ENCODE results near the gene SIN3A. TPM values are rescaled to one million over a fixed set of nuclear protein-coding genes. Genes with fewer than 3 reads are reported as not detected.
"Not testable (repeated sequence)": the region's sequence is repeated elsewhere in the genome, so short reads cannot be mapped to it uniquely, and the experiment has no call there.

SIN3A gene
- total and polyA plus RNA-seq, 4 donors: 6.8 to 21.9 (median 13.3) TPM

DNA sequence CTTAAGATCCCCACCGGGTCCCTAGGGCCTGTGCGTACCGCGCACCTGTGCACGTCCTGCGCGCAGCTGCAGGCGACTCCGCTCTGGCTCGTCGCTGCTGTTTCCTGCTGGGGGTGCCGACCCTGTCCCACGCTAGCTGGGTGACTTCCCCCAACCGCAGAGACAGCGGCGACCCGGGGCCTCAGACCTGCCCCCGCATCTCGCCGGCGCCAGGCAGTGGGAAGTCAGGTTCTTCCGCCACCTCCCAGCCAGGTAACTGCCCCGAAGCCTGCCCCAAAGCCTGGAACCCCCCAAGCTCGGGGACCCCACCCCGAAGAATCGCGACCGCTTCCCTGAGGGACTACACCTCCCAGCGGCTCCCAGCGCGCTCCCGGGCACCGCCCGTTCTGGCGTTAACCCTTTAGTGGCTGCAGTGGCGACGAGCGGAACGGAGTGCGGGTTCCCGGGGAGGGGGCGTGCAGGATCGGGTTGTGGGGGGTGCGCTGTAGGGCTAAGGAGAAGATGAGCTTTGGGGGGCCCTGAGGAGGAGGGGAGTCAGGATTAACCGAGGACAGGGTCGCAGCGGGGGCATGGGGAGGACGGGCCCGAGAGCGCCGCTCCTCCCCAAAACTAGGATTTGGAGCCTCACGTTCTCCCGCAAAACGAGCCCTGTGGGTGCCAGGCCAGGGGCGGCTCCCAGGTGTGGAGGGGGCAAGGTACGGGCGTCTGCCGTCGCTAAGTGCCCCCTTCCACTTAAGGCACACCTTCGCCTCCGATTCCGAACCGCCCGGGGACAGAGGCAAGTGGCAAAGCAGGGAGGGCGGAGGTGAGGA is 104.1 kb downstream of the SIN3A start:
- TF ChIP-seq GABPA (IDR thresholded peaks at IDR 0.05 in 1 of 2, conservative IDR thresholded peaks at IDR 0.05 in 1 of 2) (peak in 1 of 2 donors; percentile 31), HNF4G (IDR thresholded peaks at IDR 0.05) (no peak), EGR1 (IDR thresholded peaks at IDR 0.05; ENCODE audit: low read depth in 2 of 2) (peak in 1 of 2 donors; percentile 14), YY1 (IDR thresholded peaks at IDR 0.05) (no peak), RXRA (IDR thresholded peaks at IDR 0.05) (peak in 1 of 2 donors; percentile 36)
- Histone ChIP-seq H3K4me3 (ENCODE audit: low read depth in 1 of 3, low read length in 3 of 3) (peak overlapping the region; percentile 85 to 95 (median 90)), H3K27me3 (ENCODE audit: control insufficient read depth in 4 of 4, insufficient read depth in 4 of 4, low read length in 3 of 4) (no peaks in the 10 kb centered on the region), H3K9me3 (ENCODE audit: control insufficient read depth in 4 of 4, low read length in 3 of 4) (no peaks in the 10 kb centered on the region), H3K9ac (ENCODE audit: low read depth in 1 of 2, low read length in 2 of 2) (peak overlapping the region; percentile 60 to 77), H3K27ac (ENCODE audit: low read depth in 1 of 2, low read length in 2 of 2) (peak overlapping the region; percentile 62 to 74), H3K36me3 (ENCODE audit: control insufficient read depth in 4 of 4, insufficient read depth in 3 of 4, low read depth in 1 of 4, low read length in 3 of 4) (peaks cover 0 to 4% (median 0%) of the 10 kb centered on the region in 4 donors), H3K4me1 (ENCODE audit: control insufficient read depth in 4 of 4, insufficient read depth in 4 of 4, low read length in 3 of 4) (peaks cover 3 to 20% (median 10%) of the 10 kb centered on the region in 4 donors)
- peak; percentile 64 for DNase-seq (ENCODE audit: low spot score)
- WGBS: under 1% methylated on average over 65 of the region's 65 CpGs

DNA sequence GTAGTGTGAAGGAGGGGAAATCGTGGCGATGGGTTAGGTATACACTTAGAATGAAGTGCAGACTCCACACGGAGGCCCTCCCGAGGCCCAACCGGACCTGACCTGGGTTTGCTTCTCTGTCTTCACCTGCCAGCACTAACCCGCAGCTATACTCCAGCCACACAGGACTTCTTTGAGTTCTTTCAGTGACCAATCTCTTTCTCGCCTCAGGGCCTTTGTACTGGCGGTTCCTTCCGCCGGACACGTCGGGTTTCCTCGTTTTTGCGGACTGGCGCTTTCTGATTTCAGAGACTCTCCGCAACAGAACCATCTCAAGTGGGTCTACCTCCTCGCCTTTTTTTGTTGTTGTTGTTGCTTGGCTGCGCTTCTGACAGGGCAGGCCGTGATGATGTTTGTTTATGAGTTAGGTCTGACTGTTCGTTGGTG is 104.7 kb downstream of the SIN3A start, which contains the start of gene NEIL1:
Gene NEIL1 (plus strand): TSS at position 244 of the 426 bp plus-strand sequence. CDS start 1,867 bp downstream, outside the sequence.
- no peak for DNase-seq (ENCODE audit: low spot score)

DNA sequence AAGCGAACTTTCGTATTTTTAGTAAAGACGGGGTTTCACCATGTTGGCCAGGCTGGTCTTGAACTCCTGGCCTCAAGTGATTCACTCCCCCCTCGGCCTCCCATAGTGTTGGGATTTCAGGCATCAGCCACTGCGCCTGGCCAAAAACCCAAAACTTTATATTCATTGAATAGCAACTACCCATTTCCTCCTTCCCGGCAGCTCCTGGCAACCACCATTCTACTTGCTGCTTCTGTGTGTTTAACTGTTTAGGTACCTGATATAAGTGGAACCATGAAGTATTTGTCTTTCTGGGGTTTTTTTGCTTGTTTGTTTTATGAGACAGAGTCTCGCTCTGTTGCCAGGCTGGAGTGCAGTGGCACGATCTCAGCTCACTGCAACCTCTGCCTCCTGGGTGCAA is 107.5 kb downstream of the SIN3A start:
- not testable (repeated sequence) for H3K27me3 ChIP-seq (ENCODE audit: control insufficient read depth in 4 of 4, insufficient read depth in 4 of 4, low read length in 3 of 4); H3K27ac ChIP-seq (ENCODE audit: low read depth in 1 of 2, low read length in 2 of 2); H3K36me3 ChIP-seq (ENCODE audit: control insufficient read depth in 4 of 4, insufficient read depth in 3 of 4, low read depth in 1 of 4, low read length in 3 of 4); H3K9ac ChIP-seq (ENCODE audit: low read depth in 1 of 2, low read length in 2 of 2); DNase-seq (ENCODE audit: low spot score); H3K9me3 ChIP-seq (ENCODE audit: control insufficient read depth in 4 of 4, low read length in 3 of 4); H3K4me3 ChIP-seq (ENCODE audit: low read depth in 1 of 3, low read length in 3 of 3)
- 62% methylated on average over 8 of the region's 8 CpGs for WGBS
- H3K4me1 ChIP-seq (ENCODE audit: control insufficient read depth in 4 of 4, insufficient read depth in 4 of 4, low read length in 3 of 4): peaks cover 3 to 18% (median 9%) of the 10 kb centered on the region in 4 donors

More for the DNA sequence above, 104.7 kb downstream of the SIN3A start, which contains the start of gene NEIL1:
- Histone ChIP-seq H3K27ac (ENCODE audit: low read depth in 1 of 2, low read length in 2 of 2) (peak within 1 kb of the TSS; percentile 62 to 74), H3K9me3 (ENCODE audit: control insufficient read depth in 4 of 4, low read length in 3 of 4) (no peaks in the 10 kb centered on the region), H3K27me3 (ENCODE audit: control insufficient read depth in 4 of 4, insufficient read depth in 4 of 4, low read length in 3 of 4) (no peaks in the 10 kb centered on the region), H3K9ac (ENCODE audit: low read depth in 1 of 2, low read length in 2 of 2) (peak within 1 kb of the TSS; percentile 60 to 77), H3K4me3 (ENCODE audit: low read depth in 1 of 3, low read length in 3 of 3) (peak within 1 kb of the TSS; percentile 85 to 95 (median 90)), H3K4me1 (ENCODE audit: control insufficient read depth in 4 of 4, insufficient read depth in 4 of 4, low read length in 3 of 4) (peaks cover 3 to 20% (median 10%) of the 10 kb centered on the region in 4 donors), H3K36me3 (ENCODE audit: control insufficient read depth in 4 of 4, insufficient read depth in 3 of 4, low read depth in 1 of 4, low read length in 3 of 4) (peaks cover 0 to 4% (median 0%) of the 10 kb centered on the region in 4 donors)
- 16% methylated on average over 20 of the region's 20 CpGs for WGBS
- TF ChIP-seq TAF1 (conservative IDR thresholded peaks at IDR 0.05): peak; percentile 75
- TF ChIP-seq FOXA1 (IDR thresholded peaks at IDR 0.05): no peak

DNA sequence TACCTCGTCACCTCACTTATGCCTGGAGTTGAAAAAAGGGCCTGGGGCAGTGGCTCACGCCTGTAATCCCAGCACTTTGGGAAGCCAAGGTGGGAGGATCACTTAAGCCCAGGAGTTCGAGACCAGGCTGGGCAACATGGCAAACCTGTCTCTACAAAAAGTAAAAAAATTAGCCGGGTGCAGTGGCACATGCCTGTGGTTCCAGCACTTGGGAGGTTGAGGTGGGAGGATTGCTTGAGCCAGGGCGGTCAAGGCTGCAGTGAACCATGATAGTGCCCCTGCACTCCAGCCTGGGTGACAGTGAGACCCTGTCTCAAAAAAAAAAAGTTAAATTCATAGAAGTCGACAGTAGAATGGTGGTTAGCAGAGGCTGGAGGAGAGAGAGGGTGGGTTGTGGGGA is 109.3 kb downstream of the SIN3A start:
- TF ChIP-seq GABPA (IDR thresholded peaks at IDR 0.05 in 1 of 2, conservative IDR thresholded peaks at IDR 0.05 in 1 of 2) (no peak), RAD21 (IDR thresholded peaks at IDR 0.05) (no peak), FOXA1 (IDR thresholded peaks at IDR 0.05) (no peak), JUND (IDR thresholded peaks at IDR 0.05) (no peak), TAF1 (conservative IDR thresholded peaks at IDR 0.05) (no peak), RXRA (IDR thresholded peaks at IDR 0.05) (no peak)
- TF ChIP-seq, protein P1, sequence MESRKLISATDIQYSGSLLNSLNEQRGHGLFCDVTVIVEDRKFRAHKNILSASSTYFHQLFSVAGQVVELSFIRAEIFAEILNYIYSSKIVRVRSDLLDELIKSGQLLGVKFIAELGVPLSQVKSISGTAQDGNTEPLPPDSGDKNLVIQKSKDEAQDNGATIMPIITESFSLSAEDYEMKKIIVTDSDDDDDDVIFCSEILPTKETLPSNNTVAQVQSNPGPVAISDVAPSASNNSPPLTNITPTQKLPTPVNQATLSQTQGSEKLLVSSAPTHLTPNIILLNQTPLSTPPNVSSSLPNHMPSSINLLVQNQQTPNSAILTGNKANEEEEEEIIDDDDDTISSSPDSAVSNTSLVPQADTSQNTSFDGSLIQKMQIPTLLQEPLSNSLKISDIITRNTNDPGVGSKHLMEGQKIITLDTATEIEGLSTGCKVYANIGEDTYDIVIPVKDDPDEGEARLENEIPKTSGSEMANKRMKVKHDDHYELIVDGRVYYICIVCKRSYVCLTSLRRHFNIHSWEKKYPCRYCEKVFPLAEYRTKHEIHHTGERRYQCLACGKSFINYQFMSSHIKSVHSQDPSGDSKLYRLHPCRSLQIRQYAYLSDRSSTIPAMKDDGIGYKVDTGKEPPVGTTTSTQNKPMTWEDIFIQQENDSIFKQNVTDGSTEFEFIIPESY (IDR thresholded peaks at IDR 0.05): no peak
- TF ChIP-seq, protein P2, sequence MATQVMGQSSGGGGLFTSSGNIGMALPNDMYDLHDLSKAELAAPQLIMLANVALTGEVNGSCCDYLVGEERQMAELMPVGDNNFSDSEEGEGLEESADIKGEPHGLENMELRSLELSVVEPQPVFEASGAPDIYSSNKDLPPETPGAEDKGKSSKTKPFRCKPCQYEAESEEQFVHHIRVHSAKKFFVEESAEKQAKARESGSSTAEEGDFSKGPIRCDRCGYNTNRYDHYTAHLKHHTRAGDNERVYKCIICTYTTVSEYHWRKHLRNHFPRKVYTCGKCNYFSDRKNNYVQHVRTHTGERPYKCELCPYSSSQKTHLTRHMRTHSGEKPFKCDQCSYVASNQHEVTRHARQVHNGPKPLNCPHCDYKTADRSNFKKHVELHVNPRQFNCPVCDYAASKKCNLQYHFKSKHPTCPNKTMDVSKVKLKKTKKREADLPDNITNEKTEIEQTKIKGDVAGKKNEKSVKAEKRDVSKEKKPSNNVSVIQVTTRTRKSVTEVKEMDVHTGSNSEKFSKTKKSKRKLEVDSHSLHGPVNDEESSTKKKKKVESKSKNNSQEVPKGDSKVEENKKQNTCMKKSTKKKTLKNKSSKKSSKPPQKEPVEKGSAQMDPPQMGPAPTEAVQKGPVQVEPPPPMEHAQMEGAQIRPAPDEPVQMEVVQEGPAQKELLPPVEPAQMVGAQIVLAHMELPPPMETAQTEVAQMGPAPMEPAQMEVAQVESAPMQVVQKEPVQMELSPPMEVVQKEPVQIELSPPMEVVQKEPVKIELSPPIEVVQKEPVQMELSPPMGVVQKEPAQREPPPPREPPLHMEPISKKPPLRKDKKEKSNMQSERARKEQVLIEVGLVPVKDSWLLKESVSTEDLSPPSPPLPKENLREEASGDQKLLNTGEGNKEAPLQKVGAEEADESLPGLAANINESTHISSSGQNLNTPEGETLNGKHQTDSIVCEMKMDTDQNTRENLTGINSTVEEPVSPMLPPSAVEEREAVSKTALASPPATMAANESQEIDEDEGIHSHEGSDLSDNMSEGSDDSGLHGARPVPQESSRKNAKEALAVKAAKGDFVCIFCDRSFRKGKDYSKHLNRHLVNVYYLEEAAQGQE (IDR thresholded peaks at IDR 0.05): no peak
- TF ChIP-seq, protein P3, sequence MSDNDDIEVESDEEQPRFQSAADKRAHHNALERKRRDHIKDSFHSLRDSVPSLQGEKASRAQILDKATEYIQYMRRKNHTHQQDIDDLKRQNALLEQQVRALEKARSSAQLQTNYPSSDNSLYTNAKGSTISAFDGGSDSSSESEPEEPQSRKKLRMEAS (IDR thresholded peaks at IDR 0.05): no peak
- TF ChIP-seq, protein P4, sequence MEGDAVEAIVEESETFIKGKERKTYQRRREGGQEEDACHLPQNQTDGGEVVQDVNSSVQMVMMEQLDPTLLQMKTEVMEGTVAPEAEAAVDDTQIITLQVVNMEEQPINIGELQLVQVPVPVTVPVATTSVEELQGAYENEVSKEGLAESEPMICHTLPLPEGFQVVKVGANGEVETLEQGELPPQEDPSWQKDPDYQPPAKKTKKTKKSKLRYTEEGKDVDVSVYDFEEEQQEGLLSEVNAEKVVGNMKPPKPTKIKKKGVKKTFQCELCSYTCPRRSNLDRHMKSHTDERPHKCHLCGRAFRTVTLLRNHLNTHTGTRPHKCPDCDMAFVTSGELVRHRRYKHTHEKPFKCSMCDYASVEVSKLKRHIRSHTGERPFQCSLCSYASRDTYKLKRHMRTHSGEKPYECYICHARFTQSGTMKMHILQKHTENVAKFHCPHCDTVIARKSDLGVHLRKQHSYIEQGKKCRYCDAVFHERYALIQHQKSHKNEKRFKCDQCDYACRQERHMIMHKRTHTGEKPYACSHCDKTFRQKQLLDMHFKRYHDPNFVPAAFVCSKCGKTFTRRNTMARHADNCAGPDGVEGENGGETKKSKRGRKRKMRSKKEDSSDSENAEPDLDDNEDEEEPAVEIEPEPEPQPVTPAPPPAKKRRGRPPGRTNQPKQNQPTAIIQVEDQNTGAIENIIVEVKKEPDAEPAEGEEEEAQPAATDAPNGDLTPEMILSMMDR (IDR thresholded peaks at IDR 0.05; ENCODE audit: low read depth, low read length, missing input control): no peak

More for the DNA sequence above, 109.3 kb downstream of the SIN3A start:
- no peak for DNase-seq (ENCODE audit: low spot score)
- H3K36me3 ChIP-seq (ENCODE audit: control insufficient read depth in 4 of 4, insufficient read depth in 3 of 4, low read depth in 1 of 4, low read length in 3 of 4): peaks cover 0 to 10% (median 4%) of the 10 kb centered on the region in 4 donors
- WGBS: 92% methylated on average over 6 of the region's 6 CpGs
- peaks cover 0 to 10% (median 5%) of the 10 kb centered on the region in 4 donors for H3K4me1 ChIP-seq (ENCODE audit: control insufficient read depth in 4 of 4, insufficient read depth in 4 of 4, low read length in 3 of 4)
- H3K4me3 ChIP-seq (ENCODE audit: low read depth in 1 of 3, low read length in 3 of 3): no peak overlapping the region
- no peaks in the 10 kb centered on the region for H3K27me3 ChIP-seq (ENCODE audit: control insufficient read depth in 4 of 4, insufficient read depth in 4 of 4, low read length in 3 of 4)
- no peaks in the 10 kb centered on the region for H3K9me3 ChIP-seq (ENCODE audit: control insufficient read depth in 4 of 4, low read length in 3 of 4)
- no peak overlapping the region for H3K27ac ChIP-seq (ENCODE audit: low read depth in 1 of 2, low read length in 2 of 2)
- H3K9ac ChIP-seq (ENCODE audit: low read depth in 1 of 2, low read length in 2 of 2): no peak overlapping the region
